Hepatic stellate cell (primary cell): ENCODE measurements around the gene RCL1.
A peak's percentile ranks its signal among the peaks of the same experiment; 100 is the strongest.

Source experiments
- DNase-seq: peaks from one replicate; pipeline ENCODE4 v3.0.0; 2011; ENCODE audit warnings: low spot score

RCL1 gene

DNA sequence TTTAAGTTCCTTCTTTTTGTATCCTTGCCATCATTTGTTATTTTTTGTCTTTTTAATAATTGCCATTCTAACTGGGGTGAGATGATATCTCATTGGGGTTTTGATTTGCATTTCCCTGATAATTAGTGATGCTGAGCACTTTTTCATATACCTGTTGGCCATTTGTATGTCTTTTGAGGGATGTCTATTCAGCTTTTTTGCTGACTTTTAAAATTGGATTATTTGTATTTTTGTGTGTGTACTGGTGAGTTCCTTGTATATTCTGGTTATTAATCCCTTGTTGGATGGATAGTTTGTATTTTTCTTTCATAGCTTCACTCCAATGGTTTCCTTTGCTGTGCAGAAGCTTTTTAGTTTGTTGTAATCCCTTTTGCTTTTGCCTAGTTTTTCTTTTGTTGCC lies 19.1 kb downstream of the RCL1 start:
- DNase-seq: no peak

- DNase-seq: no peak
Measured at GRCh38 chr9:4812858-4813257, 20.1 kb downstream of the RCL1 start.

- DNase-seq: no peak
Measured at GRCh38 chr9:4814913-4815312, 22.2 kb downstream of the RCL1 start.

- DNase-seq: no peak
Measured at GRCh38 chr9:4815381-4815956, 22.7 kb downstream of the RCL1 start.

- no peak for DNase-seq
Measured at GRCh38 chr9:4820168-4820567, 27.4 kb downstream of the RCL1 start.

- DNase-seq: no peak
Measured at GRCh38 chr9:4821133-4821532, 28.4 kb downstream of the RCL1 start.

GRCh38 chr9:4822057-4822456 lies 29.3 kb downstream of the RCL1 start:
- no peak for DNase-seq

DNA sequence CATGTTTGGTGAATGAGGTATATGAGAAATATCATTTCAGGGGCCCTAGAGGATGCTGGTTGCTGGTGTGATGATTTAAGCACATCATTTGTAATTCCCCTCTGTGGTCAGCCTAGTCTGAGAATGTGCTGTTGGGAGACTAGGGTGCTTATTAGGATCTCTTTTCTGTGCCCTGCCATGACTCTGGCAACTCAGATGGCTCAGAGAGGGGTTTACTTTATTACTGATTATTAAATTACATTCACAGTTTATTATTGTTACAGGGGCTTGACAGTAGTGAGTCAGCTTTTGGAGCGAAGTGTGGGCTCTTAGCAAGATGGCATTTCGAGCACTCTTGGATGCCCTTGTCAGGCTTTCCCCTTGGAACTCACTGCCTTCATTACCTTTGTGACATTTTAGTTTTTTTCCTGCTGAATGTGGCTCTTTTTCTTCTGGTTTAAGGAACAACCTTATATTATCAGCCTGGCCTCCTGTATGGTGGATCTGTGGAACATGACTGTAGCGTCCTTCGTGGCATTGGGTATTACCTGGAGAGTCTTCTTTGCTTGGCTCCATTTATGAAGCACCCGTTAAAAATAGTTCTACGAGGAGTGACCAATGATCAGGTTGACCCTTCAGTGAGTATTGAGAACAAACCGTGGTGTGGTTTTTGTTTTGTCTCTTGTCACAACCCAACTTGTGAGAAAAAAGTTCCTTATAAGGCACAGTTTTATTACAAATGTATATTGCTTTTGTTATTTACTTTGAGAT lies 33.8 kb downstream of the RCL1 start:
- no peak for DNase-seq

DNA sequence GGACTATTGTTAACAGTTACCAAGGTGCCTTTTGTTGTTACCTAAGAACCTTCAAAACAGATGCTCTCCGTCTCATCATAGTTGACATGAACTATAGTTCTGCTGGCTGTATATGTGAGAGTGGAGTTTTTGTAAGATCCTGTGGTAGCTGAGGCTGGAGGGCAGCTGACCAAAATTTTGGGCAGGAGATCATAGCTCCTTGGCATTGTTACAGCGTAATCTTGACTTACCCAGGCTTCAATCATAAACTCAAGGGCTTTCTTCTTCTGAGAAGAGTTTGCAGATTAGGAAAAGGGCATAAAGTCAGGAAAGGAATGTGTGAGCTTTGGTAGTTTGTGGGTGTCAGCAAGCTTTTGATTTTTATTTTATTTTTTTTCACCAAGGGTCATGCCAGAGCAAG lies 34.5 kb downstream of the RCL1 start:
- DNase-seq: no peak

- DNase-seq: no peak
Measured at GRCh38 chr9:4828761-4829160, 36.0 kb downstream of the RCL1 start.

GRCh38 chr9:4829969-4830368 lies 37.2 kb downstream of the RCL1 start:
- DNase-seq: no peak

- DNase-seq: no peak
Measured at GRCh38 chr9:4830699-4831098, 38.0 kb downstream of the RCL1 start.

DNA sequence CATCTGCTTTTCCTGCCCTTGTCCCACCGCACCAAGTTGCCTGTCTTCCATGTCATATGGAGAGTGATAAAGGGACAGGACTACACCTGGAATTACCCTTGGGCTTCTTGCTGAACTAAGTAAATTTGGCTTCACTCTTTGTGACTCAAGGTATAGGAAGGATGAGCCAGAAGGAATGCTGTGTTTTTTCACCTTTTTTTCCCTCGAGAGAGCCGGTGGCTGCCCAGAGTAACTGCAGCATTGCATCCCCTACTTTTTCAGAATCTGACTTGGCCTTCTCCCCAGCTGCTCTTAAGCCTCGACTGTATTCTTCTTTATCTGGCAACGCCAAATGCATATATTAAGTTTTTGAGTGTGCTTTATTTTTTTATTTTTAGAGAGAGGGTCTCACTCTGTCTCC lies 38.4 kb downstream of the RCL1 start:
- no peak for DNase-seq

DNA sequence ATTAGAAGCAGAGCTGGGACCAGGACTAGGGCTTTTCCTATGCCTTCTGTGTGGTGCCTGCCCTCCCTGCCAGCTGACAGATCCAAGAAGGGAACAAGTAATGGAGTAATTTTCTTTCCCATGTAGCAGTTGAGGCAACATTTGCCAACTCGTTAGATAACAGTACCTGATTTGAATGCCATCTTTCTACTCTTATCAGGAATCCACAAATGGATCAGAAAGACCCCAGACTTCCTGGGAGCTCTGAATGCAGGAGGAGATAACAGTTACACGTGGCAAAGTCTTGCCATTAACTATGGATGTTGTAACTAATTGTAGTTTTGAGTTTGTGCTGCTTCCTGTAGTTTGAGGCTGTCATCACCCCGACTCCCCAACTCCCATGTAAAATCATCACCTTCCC lies 39.2 kb downstream of the RCL1 start:
- no peak for DNase-seq

- DNase-seq: peak; percentile 69
Measured at GRCh38 chr9:4832786-4833579, 40.2 kb downstream of the RCL1 start.

DNA sequence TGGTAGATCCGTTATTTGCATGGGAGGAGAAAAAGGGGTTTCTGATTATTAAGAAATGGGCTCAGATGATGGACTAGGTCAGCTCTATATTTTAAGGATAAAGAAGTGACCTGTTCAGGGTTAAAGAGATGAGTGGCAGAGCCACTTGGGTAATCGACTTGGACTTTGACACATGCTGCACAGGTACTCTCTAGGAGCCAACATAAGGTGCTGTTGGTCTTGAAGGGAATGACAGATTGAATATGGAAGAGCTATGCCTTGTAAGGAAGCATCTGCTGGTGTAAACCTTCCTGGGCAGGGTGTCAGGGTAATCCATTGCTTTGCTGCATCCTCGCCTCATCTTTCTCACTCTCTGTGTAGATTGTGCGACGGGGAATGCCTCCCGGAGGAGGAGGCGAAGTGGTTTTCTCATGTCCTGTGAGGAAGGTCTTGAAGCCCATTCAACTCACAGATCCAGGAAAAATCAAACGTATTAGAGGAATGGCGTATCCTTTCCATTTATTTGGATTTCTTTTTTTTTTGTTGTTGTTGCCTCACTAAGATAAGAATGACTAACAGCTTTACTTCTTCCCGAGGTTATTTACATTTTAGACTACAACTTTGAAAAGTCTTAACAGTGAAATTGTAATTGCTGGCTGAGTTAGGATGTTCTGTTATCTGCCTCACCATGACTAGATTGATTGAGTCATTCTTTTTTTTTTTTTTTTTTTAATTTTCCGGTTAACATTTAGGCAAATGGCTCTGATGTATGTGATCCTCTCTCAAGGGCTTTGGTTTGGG lies 41.2 kb downstream of the RCL1 start:
- DNase-seq: no peak

DNA sequence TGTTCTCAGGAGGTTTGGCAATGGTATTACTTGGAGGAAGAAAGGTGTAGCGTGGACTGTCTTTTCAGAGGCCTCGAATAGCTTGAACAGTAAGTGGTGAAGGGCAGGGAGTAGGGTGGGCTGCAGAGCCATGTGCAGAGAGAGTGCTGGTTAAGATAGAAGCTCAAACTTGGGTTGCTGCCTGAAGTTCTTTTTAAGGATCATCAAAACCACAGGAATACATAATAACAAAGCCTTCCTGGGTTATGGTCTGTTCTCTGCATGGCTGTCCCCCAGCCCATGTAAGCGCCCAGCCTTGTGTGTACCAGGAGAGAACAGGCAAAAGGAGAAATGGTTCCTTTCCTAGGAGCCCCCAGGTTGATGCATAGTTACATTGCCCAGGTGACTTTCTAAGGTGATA lies 43.9 kb downstream of the RCL1 start:
- DNase-seq: no peak

GRCh38 chr9:4837261-4838188 lies 44.8 kb downstream of the RCL1 start:
- DNase-seq: peak; percentile 78

- DNase-seq: no peak
Measured at GRCh38 chr9:4838189-4838546, 45.4 kb downstream of the RCL1 start.

- no peak for DNase-seq
Measured at GRCh38 chr9:4839470-4839912, 46.7 kb downstream of the RCL1 start.

DNA sequence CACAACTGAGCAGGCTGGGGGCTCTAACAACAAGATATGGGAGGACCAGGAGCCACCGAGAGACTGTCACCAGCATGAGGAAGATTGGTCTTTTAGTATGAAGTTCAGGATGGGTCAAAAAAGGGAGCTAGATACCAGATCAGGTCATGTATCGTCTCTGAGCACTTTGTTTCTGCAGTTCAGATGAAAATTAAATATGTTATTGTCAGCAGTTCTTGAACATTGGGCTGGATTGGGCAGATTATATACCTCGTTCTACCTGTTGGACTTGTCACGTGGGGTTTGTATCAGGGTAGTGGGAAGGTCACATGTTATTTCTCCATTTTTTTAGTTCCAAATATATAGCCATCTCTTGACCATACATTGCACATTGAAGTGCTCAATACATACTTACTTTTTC lies 47.3 kb downstream of the RCL1 start:
- DNase-seq: no peak
